ENCODE results near the gene KIF26B.

KIF26B gene

GRCh38 chr1:245566952-245567351 is 412.2 kb downstream of the KIF26B start:
- DNase-seq (ENCODE audit: low read depth in 2 of 2), result no peak

GRCh38 chr1:245571815-245572294 is 417.1 kb downstream of the KIF26B start:
- DNase-seq (ENCODE audit: low read depth in 2 of 2), result no peak

GRCh38 chr1:245572709-245573108 is 417.9 kb downstream of the KIF26B start:
- no peak for DNase-seq (ENCODE audit: low read depth in 2 of 2)

- DNase-seq (ENCODE audit: low read depth in 2 of 2), result no peak
Observed at GRCh38 chr1:245575710-245576109, 420.9 kb downstream of the KIF26B start.

- no peak for DNase-seq (ENCODE audit: low read depth in 2 of 2)
Observed at GRCh38 chr1:245576323-245576722, 421.5 kb downstream of the KIF26B start.

GRCh38 chr1:245577191-245578157 is 422.7 kb downstream of the KIF26B start:
- no peak for DNase-seq (ENCODE audit: low read depth in 2 of 2)

GRCh38 chr1:245578308-245578707 is 423.5 kb downstream of the KIF26B start:
- no peak for DNase-seq (ENCODE audit: low read depth in 2 of 2)

GRCh38 chr1:245578771-245579170 is 424.0 kb downstream of the KIF26B start:
- no peak for DNase-seq (ENCODE audit: low read depth in 2 of 2)

- DNase-seq (ENCODE audit: low read depth in 2 of 2), result no peak
Observed at GRCh38 chr1:245579881-245580280, 425.1 kb downstream of the KIF26B start.

GRCh38 chr1:245580651-245581050 is 425.9 kb downstream of the KIF26B start:
- DNase-seq (ENCODE audit: low read depth in 2 of 2), result no peak

- DNase-seq (ENCODE audit: low read depth in 2 of 2), result no peak
Observed at GRCh38 chr1:245582026-245582425, 427.2 kb downstream of the KIF26B start.

- no peak for DNase-seq (ENCODE audit: low read depth in 2 of 2)
Observed at GRCh38 chr1:245583081-245583480, 428.3 kb downstream of the KIF26B start.

- no peak for DNase-seq (ENCODE audit: low read depth in 2 of 2)
Observed at GRCh38 chr1:245583575-245584330, 429.0 kb downstream of the KIF26B start.

GRCh38 chr1:245585252-245585959 is 430.6 kb downstream of the KIF26B start:
- no peak for DNase-seq (ENCODE audit: low read depth in 2 of 2)

GRCh38 chr1:245587435-245588115 is 432.8 kb downstream of the KIF26B start:
- DNase-seq (ENCODE audit: low read depth in 2 of 2), result no peak

- no peak for DNase-seq (ENCODE audit: low read depth in 2 of 2)
Observed at GRCh38 chr1:245588116-245588639, 433.4 kb downstream of the KIF26B start.

GRCh38 chr1:245589316-245589715 is 434.5 kb downstream of the KIF26B start:
- DNase-seq (ENCODE audit: low read depth in 2 of 2), result no peak

GRCh38 chr1:245589906-245590305 is 435.1 kb downstream of the KIF26B start:
- no peak for DNase-seq (ENCODE audit: low read depth in 2 of 2)

GRCh38 chr1:245590726-245591125 is 435.9 kb downstream of the KIF26B start:
- DNase-seq (ENCODE audit: low read depth in 2 of 2), result no peak

GRCh38 chr1:245591346-245592188 is 436.8 kb downstream of the KIF26B start:
- no peak for DNase-seq (ENCODE audit: low read depth in 2 of 2)

All from stimulated activated CD8-positive, alpha-beta memory T cell treated with anti-CD3 and anti-CD28 coated beads, Interleukin-15, amount 100 ng/mL, for 48 hours (primary cell).